ENCODE data around the gene WNT8A.

DNA sequence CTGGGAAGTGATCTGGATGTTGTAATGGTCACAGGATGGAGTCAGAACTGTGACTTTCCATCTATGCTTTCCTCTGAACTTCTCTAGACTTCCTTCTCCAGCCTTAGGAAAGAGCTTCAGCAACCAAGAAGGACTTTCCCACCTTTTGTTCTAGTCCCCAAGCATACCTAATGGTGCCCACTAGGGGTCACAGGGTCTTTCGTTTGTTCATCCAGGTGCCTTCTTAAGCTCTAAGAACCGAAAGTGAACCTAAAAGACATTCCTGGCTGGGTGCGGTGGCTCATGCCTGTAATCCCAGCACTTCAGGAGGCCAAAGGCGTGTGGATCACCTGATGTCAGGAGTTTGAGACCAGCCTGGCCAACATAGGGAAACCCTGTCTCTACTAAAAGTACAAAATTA is 1.8 kb upstream of the WNT8A start:
- TF ChIP-seq EZH2 (conservative IDR thresholded peaks at IDR 0.05; ENCODE audit: low read depth, low read length): no peak
- TF ChIP-seq, protein P1, sequence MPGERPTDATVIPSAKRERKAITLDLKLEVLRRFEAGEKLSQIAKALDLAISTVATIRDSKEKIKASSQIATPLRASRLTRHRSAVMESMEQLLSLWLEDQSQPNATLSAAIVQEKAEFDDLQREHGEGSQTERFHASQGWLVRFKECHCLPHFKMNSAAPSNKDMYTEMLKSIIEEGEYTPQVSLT (CRISPR knock-in tag; IDR thresholded peaks at IDR 0.05; ENCODE audit: borderline replicate concordance, low read depth): no peak
- TF ChIP-seq GABPA (IDR thresholded peaks at IDR 0.05; ENCODE audit: low read depth, low read length): no peak
- no peak for TF ChIP-seq GABPA (CRISPR knock-in tag; IDR thresholded peaks at IDR 0.05; ENCODE audit: low read depth)
- TF ChIP-seq GABPB1 (CRISPR knock-in tag; IDR thresholded peaks at IDR 0.05): no peak
- no peak for TF ChIP-seq FOXA1 (IDR thresholded peaks at IDR 0.05)
- TF ChIP-seq FOXA1 (CRISPR knock-in tag; IDR thresholded peaks at IDR 0.05): no peak
- TF ChIP-seq PHB2 (IDR thresholded peaks at IDR 0.05; ENCODE audit: partially characterized antibody): no peak
- TF ChIP-seq, protein P2, sequence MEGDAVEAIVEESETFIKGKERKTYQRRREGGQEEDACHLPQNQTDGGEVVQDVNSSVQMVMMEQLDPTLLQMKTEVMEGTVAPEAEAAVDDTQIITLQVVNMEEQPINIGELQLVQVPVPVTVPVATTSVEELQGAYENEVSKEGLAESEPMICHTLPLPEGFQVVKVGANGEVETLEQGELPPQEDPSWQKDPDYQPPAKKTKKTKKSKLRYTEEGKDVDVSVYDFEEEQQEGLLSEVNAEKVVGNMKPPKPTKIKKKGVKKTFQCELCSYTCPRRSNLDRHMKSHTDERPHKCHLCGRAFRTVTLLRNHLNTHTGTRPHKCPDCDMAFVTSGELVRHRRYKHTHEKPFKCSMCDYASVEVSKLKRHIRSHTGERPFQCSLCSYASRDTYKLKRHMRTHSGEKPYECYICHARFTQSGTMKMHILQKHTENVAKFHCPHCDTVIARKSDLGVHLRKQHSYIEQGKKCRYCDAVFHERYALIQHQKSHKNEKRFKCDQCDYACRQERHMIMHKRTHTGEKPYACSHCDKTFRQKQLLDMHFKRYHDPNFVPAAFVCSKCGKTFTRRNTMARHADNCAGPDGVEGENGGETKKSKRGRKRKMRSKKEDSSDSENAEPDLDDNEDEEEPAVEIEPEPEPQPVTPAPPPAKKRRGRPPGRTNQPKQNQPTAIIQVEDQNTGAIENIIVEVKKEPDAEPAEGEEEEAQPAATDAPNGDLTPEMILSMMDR (CRISPR knock-in tag; IDR thresholded peaks at IDR 0.05): peak; percentile 21
- TF ChIP-seq, protein P3, sequence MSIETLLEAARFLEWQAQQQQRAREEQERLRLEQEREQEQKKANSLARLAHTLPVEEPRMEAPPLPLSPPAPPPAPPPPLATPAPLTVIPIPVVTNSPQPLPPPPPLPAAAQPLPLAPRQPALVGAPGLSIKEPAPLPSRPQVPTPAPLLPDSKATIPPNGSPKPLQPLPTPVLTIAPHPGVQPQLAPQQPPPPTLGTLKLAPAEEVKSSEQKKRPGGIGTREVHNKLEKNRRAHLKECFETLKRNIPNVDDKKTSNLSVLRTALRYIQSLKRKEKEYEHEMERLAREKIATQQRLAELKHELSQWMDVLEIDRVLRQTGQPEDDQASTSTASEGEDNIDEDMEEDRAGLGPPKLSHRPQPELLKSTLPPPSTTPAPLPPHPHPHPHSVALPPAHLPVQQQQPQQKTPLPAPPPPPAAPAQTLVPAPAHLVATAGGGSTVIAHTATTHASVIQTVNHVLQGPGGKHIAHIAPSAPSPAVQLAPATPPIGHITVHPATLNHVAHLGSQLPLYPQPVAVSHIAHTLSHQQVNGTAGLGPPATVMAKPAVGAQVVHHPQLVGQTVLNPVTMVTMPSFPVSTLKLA (IDR thresholded peaks at IDR 0.05): no peak
- TF ChIP-seq ZNF670 (CRISPR knock-in tag; IDR thresholded peaks at IDR 0.05; ENCODE audit: borderline replicate concordance): no peak
- TF ChIP-seq, protein P4, sequence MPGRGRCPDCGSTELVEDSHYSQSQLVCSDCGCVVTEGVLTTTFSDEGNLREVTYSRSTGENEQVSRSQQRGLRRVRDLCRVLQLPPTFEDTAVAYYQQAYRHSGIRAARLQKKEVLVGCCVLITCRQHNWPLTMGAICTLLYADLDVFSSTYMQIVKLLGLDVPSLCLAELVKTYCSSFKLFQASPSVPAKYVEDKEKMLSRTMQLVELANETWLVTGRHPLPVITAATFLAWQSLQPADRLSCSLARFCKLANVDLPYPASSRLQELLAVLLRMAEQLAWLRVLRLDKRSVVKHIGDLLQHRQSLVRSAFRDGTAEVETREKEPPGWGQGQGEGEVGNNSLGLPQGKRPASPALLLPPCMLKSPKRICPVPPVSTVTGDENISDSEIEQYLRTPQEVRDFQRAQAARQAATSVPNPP (CRISPR knock-in tag; IDR thresholded peaks at IDR 0.05): no peak
